Head of caudate nucleus (tissue), 42 donors: Measurements from ENCODE around the gene SUV39H1.

Experiments used
- DNase-seq, 42 donors: peaks; one replicate each; pipeline versions ENCODE4 v3.0.0 to v3.0.0-alpha.2; 2020 to 2021; ENCODE audit warnings: mixed read lengths in 7 of 42
- intact Hi-C: fragments of 100-400 bp; cut with DNase I; formaldehyde crosslinking; loops from one replicate; pipeline ENCODE4 v1.15.0; 2022

The SUV39H1 gene

GRCh38 chrX:48709522-48710112 lies 13.1 kb downstream of the SUV39H1 start:
- intact Hi-C loops = no loop called here
- DNase-seq = no peak

- DNase-seq = no peak
- intact Hi-C loops = no loop called here
Measured at GRCh38 chrX:48711162-48711928, 14.8 kb downstream of the SUV39H1 start.

GRCh38 chrX:48711929-48712505 lies 15.5 kb downstream of the SUV39H1 start:
- intact Hi-C loops = no loop called here
- no peak for DNase-seq

- intact Hi-C loops = no loop called here
- no peak for DNase-seq
Measured at GRCh38 chrX:48713847-48714246, 17.3 kb downstream of the SUV39H1 start.

- intact Hi-C loops = no loop called here
- DNase-seq = no peak
Measured at GRCh38 chrX:48714573-48714972, 18.0 kb downstream of the SUV39H1 start.

GRCh38 chrX:48715072-48715471 lies 18.5 kb downstream of the SUV39H1 start:
- intact Hi-C loops = no loop called here
- DNase-seq = no peak

- no peak for DNase-seq
Measured at GRCh38 chrX:48715876-48716502, 19.5 kb downstream of the SUV39H1 start.

GRCh38 chrX:48719958-48720357 lies 23.4 kb downstream of the SUV39H1 start:
- intact Hi-C loops = no loop called here
- DNase-seq = no peak

More at GRCh38 chrX:48715876-48716502, 19.5 kb downstream of the SUV39H1 start:
- intact Hi-C loops = no loop called here

GRCh38 chrX:48720577-48721250 lies 24.2 kb downstream of the SUV39H1 start:
- intact Hi-C loops = no loop called here
- DNase-seq = no peak

- DNase-seq = no peak
- intact Hi-C loops = no loop called here
Measured at GRCh38 chrX:48721916-48722315, 25.4 kb downstream of the SUV39H1 start.

GRCh38 chrX:48726596-48726995 lies 30.1 kb downstream of the SUV39H1 start:
- no peak for DNase-seq
- intact Hi-C loops = no loop called here

GRCh38 chrX:48728653-48729052 lies 32.1 kb downstream of the SUV39H1 start:
- no peak for DNase-seq
- intact Hi-C loops = no loop called here

- intact Hi-C loops = loop anchor here (5.0 kb wide), 1 partner anchor 66 kb away; the partner anchor contains the start of gene HDAC6
- DNase-seq = no peak
Measured at GRCh38 chrX:48736303-48736702, 39.8 kb downstream of the SUV39H1 start.

- intact Hi-C loops = loop anchor here (5.0 kb wide), 1 partner anchor 65 kb away; the partner anchor contains the start of gene HDAC6
- no peak for DNase-seq
Measured at GRCh38 chrX:48736878-48737212, 40.3 kb downstream of the SUV39H1 start.

GRCh38 chrX:48737213-48737938 lies 40.8 kb downstream of the SUV39H1 start:
- intact Hi-C loops = loop anchor here (5.0 kb wide), 1 partner anchor 65 kb away; the partner anchor contains the start of gene HDAC6

GRCh38 chrX:48737940-48738339 lies 41.4 kb downstream of the SUV39H1 start:
- DNase-seq = peak in 1 of 42 donors; percentile 0
- intact Hi-C loops = loop anchor here (5.0 kb wide), 1 partner anchor 64 kb away; the partner anchor contains the start of gene HDAC6

More at GRCh38 chrX:48737213-48737938, 40.8 kb downstream of the SUV39H1 start:
- DNase-seq = peak; percentile 82 to 97 (median 92)

GRCh38 chrX:48741834-48742233 lies 45.3 kb downstream of the SUV39H1 start:
- no peak for DNase-seq
- intact Hi-C loops = no loop called here

- intact Hi-C loops = no loop called here
- DNase-seq = no peak
Measured at GRCh38 chrX:48745222-48745621, 48.7 kb downstream of the SUV39H1 start.
